Measurements from ENCODE around the gene TMEM87B. TPM values are rescaled to one million over a fixed set of nuclear protein-coding genes. Genes with fewer than 3 reads are reported as not detected.

TMEM87B gene
- total RNA-seq, 2 donors from 2014 or later: 14.8 to 15.3 TPM

DNA sequence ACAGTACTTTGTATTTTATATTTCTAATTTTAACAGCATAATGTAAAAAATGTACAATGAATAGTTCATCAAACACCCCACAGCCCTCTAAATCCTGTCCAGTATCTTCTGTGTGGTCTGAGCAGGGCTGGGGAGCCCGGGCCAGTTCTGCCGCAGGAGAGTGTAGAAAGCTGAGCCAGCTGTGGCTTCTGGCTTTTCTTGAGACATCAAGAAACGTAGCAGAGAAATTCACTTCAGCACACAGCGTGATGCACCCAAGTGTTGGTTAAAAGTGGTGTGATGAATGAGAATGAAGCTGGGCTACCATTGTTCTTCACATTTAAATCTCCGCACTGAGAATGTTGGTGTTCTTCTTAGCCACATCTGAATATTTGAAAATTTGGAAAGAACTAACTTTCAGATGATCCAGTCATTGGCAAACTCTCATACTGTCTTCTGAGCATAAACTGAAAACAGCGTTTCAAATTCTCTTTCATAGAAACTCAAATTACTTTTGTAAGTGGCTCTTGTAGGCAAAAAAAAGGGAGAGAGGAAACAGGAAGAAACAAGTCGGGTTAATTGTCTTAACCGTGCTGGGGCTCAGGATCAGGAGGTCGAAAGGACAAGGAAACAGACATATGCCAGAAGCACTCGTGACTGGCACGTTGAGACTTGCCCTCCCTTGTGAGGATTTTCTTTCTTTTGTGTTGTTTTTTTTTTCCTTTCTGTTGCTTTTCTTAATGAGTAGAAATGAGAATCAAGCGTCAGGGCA lies 23.4 kb upstream of the TMEM87B start:
- WGBS, 2 donors: 36 to 42% methylated on average over 12 of the region's 12 CpGs
- Histone ChIP-seq H3K27me3 (no peaks in the 10 kb centered on the region), H3K9me3 (no peaks in the 10 kb centered on the region), H3K4me3 (no peak overlapping the region), H3K36me3 (replicated peaks in 1 of 2; ENCODE audit: insufficient read depth in 1 of 2, low read depth in 2 of 2) (no peaks in the 10 kb centered on the region), H3K4me1 (peaks cover 23% of the 10 kb centered on the region), H3K27ac (peak overlapping the region in 2 of 4 donors; percentile 14 to 63)
- no peak for TF ChIP-seq CTCF (IDR thresholded peaks at IDR 0.05)
- TF ChIP-seq POLR2A (IDR thresholded peaks at IDR 0.05): no peak
- ATAC-seq (no peak), DNase-seq (peak in 2 of 4 donors; percentile 34)
- intact Hi-C loops (cut with DNase I): no loop called here

- H3K36me3 ChIP-seq (replicated peaks in 1 of 2; ENCODE audit: insufficient read depth in 1 of 2, low read depth in 2 of 2): no peaks in the 10 kb centered on the region
- ATAC-seq (no peak), DNase-seq (peak in 1 of 4 donors; percentile 21)
- H3K4me1 ChIP-seq: peaks cover 23% of the 10 kb centered on the region
- no peaks in the 10 kb centered on the region for H3K27me3 ChIP-seq
- TF ChIP-seq POLR2A (IDR thresholded peaks at IDR 0.05) (no peak), CTCF (IDR thresholded peaks at IDR 0.05) (no peak)
- 59 to 61% methylated on average over 4 of the region's 4 CpGs for WGBS, 2 donors
- H3K9me3 ChIP-seq: no peaks in the 10 kb centered on the region
- H3K4me3 ChIP-seq: no peak overlapping the region
- intact Hi-C loops (cut with DNase I): no loop called here
- peak overlapping the region in 2 of 4 donors; percentile 14 to 63 for H3K27ac ChIP-seq
These were observed 22.9 kb upstream of the TMEM87B start for GRCh38 chr2:112032224-112032586.

- ATAC-seq (peak; percentile 51), DNase-seq (peak in 3 of 4 donors; percentile 37 to 78 (median 52))
- Histone ChIP-seq H3K4me3 (no peak overlapping the region), H3K36me3 (replicated peaks in 1 of 2; ENCODE audit: insufficient read depth in 1 of 2, low read depth in 2 of 2) (no peaks in the 10 kb centered on the region), H3K27me3 (no peaks in the 10 kb centered on the region), H3K9me3 (no peaks in the 10 kb centered on the region), H3K27ac (peak overlapping the region in 2 of 4 donors; percentile 32 to 63), H3K4me1 (peaks cover 23% of the 10 kb centered on the region)
- 37 to 48% methylated on average over 4 of the region's 4 CpGs for WGBS, 2 donors
- TF ChIP-seq POLR2A (IDR thresholded peaks at IDR 0.05) (no peak), CTCF (IDR thresholded peaks at IDR 0.05) (peak in 2 of 7 experiments; percentile 7 to 11)
- intact Hi-C loops (cut with DNase I): no loop called here
These were observed 22.2 kb upstream of the TMEM87B start for GRCh38 chr2:112032689-112033465.

DNA sequence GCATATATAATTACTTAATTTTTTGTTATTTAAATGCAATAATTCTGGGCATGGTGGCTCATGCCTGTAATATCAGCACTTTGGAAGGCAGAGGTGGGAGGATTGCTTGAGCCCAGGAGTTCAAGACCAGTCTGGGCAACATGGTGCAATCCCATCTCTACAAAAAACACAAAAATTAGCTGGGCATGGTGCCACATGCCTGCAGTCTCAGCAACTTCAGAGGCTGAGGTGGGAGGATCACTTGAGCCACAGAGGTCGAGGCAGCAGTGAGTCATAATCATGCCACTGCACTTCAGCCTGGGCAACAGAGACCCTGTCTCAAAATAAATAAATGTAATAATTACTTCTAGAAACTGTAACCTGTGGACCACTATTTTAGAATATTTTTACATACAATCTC lies 21.5 kb upstream of the TMEM87B start:
- ATAC-seq (no peak), DNase-seq (peak in 1 of 4 donors; percentile 59)
- no peaks in the 10 kb centered on the region for H3K27me3 ChIP-seq
- H3K4me1 ChIP-seq: peaks cover 23% of the 10 kb centered on the region
- no peaks in the 10 kb centered on the region for H3K9me3 ChIP-seq
- no peaks in the 10 kb centered on the region for H3K36me3 ChIP-seq (replicated peaks in 1 of 2; ENCODE audit: insufficient read depth in 1 of 2, low read depth in 2 of 2)
- H3K27ac ChIP-seq: peak overlapping the region in 1 of 4 donors; percentile 63
- H3K4me3 ChIP-seq: no peak overlapping the region
- intact Hi-C loops (cut with DNase I): no loop called here
- 47 to 63% methylated on average over 1 of the region's 1 CpG for WGBS, 2 donors
- TF ChIP-seq CTCF (IDR thresholded peaks at IDR 0.05) (no peak), POLR2A (IDR thresholded peaks at IDR 0.05) (no peak)
